GM12872 (cell line): Measurements from ENCODE around the gene ZFYVE9.

Experiments used
- CTCF ChIP-seq: IDR thresholded peaks from 3 replicates; pipeline ENCODE4 v1.5.1; 2011; ENCODE audit warnings: low read depth, mild to moderate bottlenecking, low read length, moderate library complexity; ENCODE audit not compliant: insufficient read depth

ZFYVE9 gene

GRCh38 chr1:52393174-52393573, 251.3 kb downstream of the ZFYVE9 start:
- no peak for TF ChIP-seq CTCF
